HL-60 (cell line): ENCODE results near the gene TRIM14.

Experiments
- DNase-seq, 2 experiments: peaks; one replicate each; pipeline ENCODE4 v3.0.0-alpha.2; 2010 to 2020; ENCODE audit warnings: low read depth in 1 of 2, low spot score in 1 of 2
- H3K27ac ChIP-seq: fragments of 250-450 bp; sonication (Bioruptor Pico); replicated peaks from 2 replicates; pipeline ENCODE4 v1.5.1; 2020; ENCODE audit warnings: mild to moderate bottlenecking, moderate library complexity
- H3K27me3 ChIP-seq: fragments of 250-450 bp; sonication (Bioruptor Pico); 2 replicates; pipeline ENCODE4 v1.5.1; 2021; ENCODE audit warnings: mild to moderate bottlenecking, moderate library complexity; ENCODE audit not compliant: insufficient read depth, poor library complexity, severe bottlenecking
- H3K4me3 ChIP-seq: replicated peaks from 2 replicates; pipeline ENCODE4 v1.5.1; 2011; ENCODE audit warnings: mild to moderate bottlenecking, control low read depth, low read length; ENCODE audit not compliant: insufficient read depth
- GABPA ChIP-seq: IDR thresholded peaks from 2 replicates; pipeline ENCODE4 v1.6.1; 2012; ENCODE audit warnings: low read depth
- POLR2AphosphoS5 ChIP-seq: IDR thresholded peaks from 2 replicates; pipeline ENCODE4 v1.6.1; 2012; ENCODE audit warnings: low read depth
- REST ChIP-seq: IDR thresholded peaks from 2 replicates; pipeline ENCODE4 v1.6.1; 2012; ENCODE audit warnings: low read depth; ENCODE audit not compliant: insufficient replicate concordance
- SPI1 ChIP-seq: IDR thresholded peaks from 2 replicates; pipeline ENCODE4 v1.6.1; 2012; ENCODE audit warnings: low read depth, mild to moderate bottlenecking, borderline replicate concordance
- TF ChIP-seq, protein P1 (sequence below): IDR thresholded peaks from one replicate; pipeline ENCODE4 v1.5.1; 2011; ENCODE audit warnings: low read length, control low read depth, inconsistent platforms; ENCODE audit not compliant: insufficient read depth

The TRIM14 gene

GRCh38 chr9:98039607-98040017, 79.4 kb downstream of the TRIM14 start:
- no peaks in the 10 kb centered on the region for H3K27me3 ChIP-seq
- H3K27ac ChIP-seq, result no peak overlapping the region
- no peak for DNase-seq
- no peak overlapping the region for H3K4me3 ChIP-seq
- TF ChIP-seq GABPA (no peak), SPI1 (no peak), POLR2AphosphoS5 (no peak)
- TF ChIP-seq, protein P1, sequence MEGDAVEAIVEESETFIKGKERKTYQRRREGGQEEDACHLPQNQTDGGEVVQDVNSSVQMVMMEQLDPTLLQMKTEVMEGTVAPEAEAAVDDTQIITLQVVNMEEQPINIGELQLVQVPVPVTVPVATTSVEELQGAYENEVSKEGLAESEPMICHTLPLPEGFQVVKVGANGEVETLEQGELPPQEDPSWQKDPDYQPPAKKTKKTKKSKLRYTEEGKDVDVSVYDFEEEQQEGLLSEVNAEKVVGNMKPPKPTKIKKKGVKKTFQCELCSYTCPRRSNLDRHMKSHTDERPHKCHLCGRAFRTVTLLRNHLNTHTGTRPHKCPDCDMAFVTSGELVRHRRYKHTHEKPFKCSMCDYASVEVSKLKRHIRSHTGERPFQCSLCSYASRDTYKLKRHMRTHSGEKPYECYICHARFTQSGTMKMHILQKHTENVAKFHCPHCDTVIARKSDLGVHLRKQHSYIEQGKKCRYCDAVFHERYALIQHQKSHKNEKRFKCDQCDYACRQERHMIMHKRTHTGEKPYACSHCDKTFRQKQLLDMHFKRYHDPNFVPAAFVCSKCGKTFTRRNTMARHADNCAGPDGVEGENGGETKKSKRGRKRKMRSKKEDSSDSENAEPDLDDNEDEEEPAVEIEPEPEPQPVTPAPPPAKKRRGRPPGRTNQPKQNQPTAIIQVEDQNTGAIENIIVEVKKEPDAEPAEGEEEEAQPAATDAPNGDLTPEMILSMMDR, result no peak

- DNase-seq, result no peak
- Histone ChIP-seq H3K27ac (no peak overlapping the region), H3K4me3 (no peak overlapping the region), H3K27me3 (no peaks in the 10 kb centered on the region)
- no peak for TF ChIP-seq GABPA
- no peak for TF ChIP-seq SPI1
- TF ChIP-seq POLR2AphosphoS5, result no peak
- TF ChIP-seq, protein P1, result no peak
- TF ChIP-seq REST, result no peak
These were observed 80.1 kb downstream of the TRIM14 start for GRCh38 chr9:98038958-98039357.

DNA sequence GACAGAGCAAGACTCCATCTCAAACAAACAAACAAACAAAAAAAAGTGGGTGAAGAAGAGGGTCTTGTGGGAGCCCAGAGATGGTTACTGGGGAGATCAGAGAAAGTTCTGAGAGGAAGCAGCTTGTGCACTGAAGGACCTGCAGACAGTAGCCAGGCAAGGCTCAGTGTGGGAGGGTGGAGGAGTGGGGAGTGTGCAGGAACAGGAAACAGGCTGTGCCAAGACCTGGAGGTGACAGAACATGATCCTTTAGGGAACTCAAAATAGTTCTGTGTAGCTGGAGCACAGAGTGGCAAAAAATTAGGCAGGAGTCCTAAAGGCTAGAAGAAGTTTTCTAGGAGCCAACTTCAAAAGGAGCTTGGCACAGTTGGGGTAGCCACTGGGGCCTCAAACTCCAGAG, 81.7 kb downstream of the TRIM14 start:
- H3K27ac ChIP-seq, result peak overlapping the region; percentile 39
- H3K4me3 ChIP-seq, result no peak overlapping the region
- peak in 1 of 2 experiments; percentile 86 for DNase-seq
- TF ChIP-seq REST (no peak), SPI1 (peak; percentile 39; the same call in 1 of the 2 replicates), POLR2AphosphoS5 (peak; percentile 84), GABPA (0 out of 2 replicates have a peak, but pooled peaks have one; percentile 26)
- TF ChIP-seq, protein P1, result no peak
- no peaks in the 10 kb centered on the region for H3K27me3 ChIP-seq
